OCI-LY7 (cell line): ENCODE measurements around the gene ZNF277.

Experiments
- CTCF ChIP-seq: fragments of 200-600 bp; sonication (generic); conservative IDR thresholded peaks from 2 replicates; pipeline ENCODE4 v1.5.1; 2014; ENCODE audit warnings: mild to moderate bottlenecking, antibody characterized with exemption, low read length, moderate library complexity, mixed read lengths
- EZH2phosphoT487 ChIP-seq: fragments of 200-600 bp; sonication (generic); IDR thresholded peaks from 2 replicates; pipeline ENCODE4 v1.6.1; 2018; ENCODE audit warnings: low read depth, borderline replicate concordance, mild to moderate bottlenecking, mixed run types, antibody characterized with exemption, low read length, moderate library complexity, mixed read lengths

GRCh38 chr7:112162142-112162766 lies 44.2 kb upstream of the ZNF277 start:
- TF ChIP-seq CTCF (no peak), EZH2phosphoT487 (no peak)
